AG04449 (cell line): ENCODE measurements around the gene ST6GALNAC2.
"Not testable (repeated sequence)": the region's sequence is repeated elsewhere in the genome, so short reads cannot be mapped to it uniquely, and the experiment has no call there.

Experiments
- CTCF ChIA-PET: fragments of 350-600 bp; formaldehyde crosslinking; extraction: SDS; loops from one replicate; lab custom pipeline; 2021; ENCODE audit warnings: antibody characterized with exemption; lab: Yijun Ruan, JAX
- POLR2A ChIA-PET: fragments of 400-600, 350-600 bp; formaldehyde crosslinking; extraction: SDS; loops from one replicate; lab custom pipeline; 2020; ENCODE audit warnings: antibody characterized with exemption, inconsistent platforms; lab: Yijun Ruan, JAX
- DNase-seq: peaks from one replicate; pipeline ENCODE4 v3.0.0-alpha.2; 2010; ENCODE audit warnings: low read depth, low spot score
- H3K4me3 ChIP-seq: 2 replicates; pipeline ENCODE4 v1.5.1; 2011; ENCODE audit warnings: low read depth, mild to moderate bottlenecking, control low read depth, low read length
- CTCF ChIP-seq: IDR thresholded peaks from one replicate; pipeline ENCODE4 v1.5.1; 2011; ENCODE audit warnings: mild to moderate bottlenecking, moderate library complexity, low read length, control low read depth, inconsistent platforms; ENCODE audit not compliant: insufficient read depth; ENCODE audit errors: missing control alignments

ST6GALNAC2 gene

GRCh38 chr17:76560877-76561221, 24.8 kb downstream of the ST6GALNAC2 start:
- TF ChIP-seq CTCF = no peak
- H3K4me3 ChIP-seq = no peak overlapping the region
- DNase-seq = no peak
- ChIA-PET POLR2A (no interaction called here), CTCF (interaction anchor here (0.9 to 7.9 kb wide), 5 partner anchors 14 to 62 kb away, joined by 3 to 123 read pairs (median 5); no protein-coding TSS in a partner anchor)

GRCh38 chr17:76560036-76560876, 25.4 kb downstream of the ST6GALNAC2 start:
- ChIA-PET POLR2A (no interaction called here), CTCF (interaction anchor here (0.9 to 7.9 kb wide), 6 partner anchors 13 to 142 kb away, joined by 3 to 123 read pairs (median 4); no protein-coding TSS in a partner anchor)
- peak overlapping the region; percentile 18; the same call in 1 of the 2 replicates for H3K4me3 ChIP-seq
- no peak for DNase-seq
- no peak for TF ChIP-seq CTCF

GRCh38 chr17:76559460-76559859, 26.2 kb downstream of the ST6GALNAC2 start:
- not testable (repeated sequence) for DNase-seq
- ChIA-PET CTCF (interaction anchor here (2.0 to 7.9 kb wide), 4 partner anchors 37 to 150 kb away, joined by 4 to 123 read pairs (median 20); no protein-coding TSS in a partner anchor), POLR2A (interaction anchor here (2.5 kb wide), 1 partner anchor 65 kb away, joined by 9 read pairs; no protein-coding TSS in a partner anchor)
- H3K4me3 ChIP-seq = peak overlapping the region; percentile 96

- POLR2A ChIA-PET = interaction anchor here (1.2 to 2.5 kb wide), 5 partner anchors 12 to 153 kb away, joined by 5 to 9 read pairs (median 5); no protein-coding TSS in a partner anchor
- CTCF ChIA-PET = interaction anchor here (0.5 to 7.9 kb wide), 26 partner anchors 9 to 510 kb away, joined by 3 to 123 read pairs (median 5); partner anchors contain the start of genes JMJD6, METTL23 and PRCD
- peak overlapping the region; percentile 96 for H3K4me3 ChIP-seq
- no peak for DNase-seq
- TF ChIP-seq CTCF = peak; percentile 52
Observed at GRCh38 chr17:76558198-76559095, 27.2 kb downstream of the ST6GALNAC2 start.

GRCh38 chr17:76557368-76558197, 28.1 kb downstream of the ST6GALNAC2 start:
- POLR2A ChIA-PET = interaction anchor here (0.6 to 2.5 kb wide), 9 partner anchors 9 to 497 kb away, joined by 3 to 9 read pairs (median 5); partner anchors contain the start of gene PRCD
- TF ChIP-seq CTCF = peak; percentile 86
- peak overlapping the region; percentile 96 for H3K4me3 ChIP-seq
- CTCF ChIA-PET = interaction anchor here (0.5 to 7.9 kb wide), 37 partner anchors 9 to 511 kb away, joined by 3 to 123 read pairs (median 5); partner anchors contain the start of genes AANAT, JMJD6, METTL23 and PRCD
- peak; percentile 77 for DNase-seq
